Endodermal cell (in vitro differentiated cells): ENCODE data around the gene CADM1. TPM values are rescaled to one million over a fixed set of nuclear protein-coding genes. Genes with fewer than 3 reads are reported as not detected.

Experiments
- DNase-seq: peaks from one replicate; pipeline ENCODE4 v3.0.0-alpha.2; 2017
- H3K27ac ChIP-seq: 2 replicates; pipeline ENCODE4 v1.5.1; 2013; ENCODE audit warnings: mild to moderate bottlenecking, low read depth, low read length, moderate library complexity
- H3K27me3 ChIP-seq: 2 replicates; pipeline ENCODE4 v1.6.1; 2013; ENCODE audit warnings: mild to moderate bottlenecking, low read length, moderate library complexity; ENCODE audit not compliant: insufficient read depth, control insufficient read depth, poor library complexity, severe bottlenecking
- H3K36me3 ChIP-seq: 2 replicates; pipeline ENCODE4 v1.7.0; 2013; ENCODE audit warnings: mild to moderate bottlenecking, low read length, moderate library complexity; ENCODE audit not compliant: control insufficient read depth, insufficient read depth
- H3K4me1 ChIP-seq: one replicate; pipeline ENCODE4 v1.7.0; 2013; ENCODE audit warnings: low read length; ENCODE audit not compliant: control insufficient read depth, insufficient read depth
- H3K4me3 ChIP-seq: 2 replicates; pipeline ENCODE4 v1.5.1; 2013; ENCODE audit warnings: mild to moderate bottlenecking, low read length, moderate library complexity
- H3K9ac ChIP-seq: 2 replicates; pipeline ENCODE4 v1.6.1; 2013; ENCODE audit warnings: mild to moderate bottlenecking, low read length, moderate library complexity; ENCODE audit not compliant: poor library complexity, severe bottlenecking; ENCODE audit errors: extremely low read depth
- H3K9me3 ChIP-seq: 2 replicates; pipeline ENCODE4 v1.6.1; 2013; ENCODE audit warnings: mild to moderate bottlenecking, low read length, moderate library complexity; ENCODE audit not compliant: control insufficient read depth
- H3K27ac Mint-ChIP-seq: 2 replicates; pipeline ENCODE4 v1.8.0; 2020; ENCODE audit warnings: mixed read lengths
- H3K27me3 Mint-ChIP-seq: 2 replicates; pipeline ENCODE4 v1.8.0; 2021; ENCODE audit warnings: mild to moderate bottlenecking, mixed read lengths; ENCODE audit not compliant: insufficient read depth
- H3K36me3 Mint-ChIP-seq: 2 replicates; pipeline ENCODE4 v1.8.0; 2020; ENCODE audit warnings: low read depth, mixed read lengths
- H3K4me1 Mint-ChIP-seq: 2 replicates; pipeline ENCODE4 v1.8.0; 2020; ENCODE audit warnings: mixed read lengths
- H3K4me3 Mint-ChIP-seq: 2 replicates; pipeline ENCODE4 v1.8.0; 2020; ENCODE audit warnings: mild to moderate bottlenecking, moderate library complexity, mixed read lengths
- H3K9me3 Mint-ChIP-seq: 2 replicates; pipeline ENCODE4 v1.8.0; 2020; ENCODE audit warnings: mild to moderate bottlenecking, mixed read lengths
- WGBS, 2 experiments: methylation state at CpG; one replicate each; pipeline versions ENCODE4 v1.1.5 to v1.1.7; 2013; ENCODE audit warnings: missing lambda C conversion rate in 2 of 2, mixed read lengths in 1 of 2; ENCODE audit not compliant: insufficient coverage in 1 of 2, insufficient read length in 1 of 2; 5-methylcytosine and 5-hydroxymethylcytosine counted together
- total RNA-seq, 2 donors: library from RNA; stranded (reverse); fragmentation: NEBNext Ultra II Directional in 1 of 2; extraction: Animal tissue kit (Norgen Biotek cat#: 25700) in 1 of 2; gene quantifications; 2 replicates in 1 of 2; 3 replicates in 1 of 2; pipeline ENCODE4 v1.2.1, GENCODE V29; 2021
- TF ChIP-seq, protein P1 (sequence below): fragments of 200-600 bp; sonication (generic); conservative IDR thresholded peaks from 2 replicates; pipeline ENCODE4 v1.5.0; 2021; ENCODE audit warnings: antibody characterized with exemption, mild to moderate bottlenecking

CADM1 gene
- total RNA-seq, 2 donors from 2014 or later: 76.3 to 88.2 TPM

DNA sequence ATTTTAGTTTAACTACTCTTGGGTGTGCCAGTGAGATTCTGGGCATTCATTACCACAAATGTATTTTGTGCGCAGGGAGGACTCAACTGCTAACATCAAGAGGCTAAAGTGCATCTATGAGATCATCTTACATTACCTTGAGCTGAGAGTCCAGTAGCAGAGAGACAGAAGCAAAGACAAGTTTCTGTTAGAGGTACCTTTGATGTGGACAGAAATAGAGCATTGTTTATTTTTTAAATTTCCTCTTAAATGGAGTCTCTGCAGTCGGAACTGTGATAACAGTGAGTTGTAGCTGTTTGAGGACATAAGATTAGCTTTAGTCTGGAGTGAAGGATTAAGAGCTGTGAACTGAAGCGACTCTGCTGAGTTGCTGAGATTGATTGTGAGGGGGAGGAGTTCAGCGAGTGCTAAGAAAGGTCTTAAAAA, 297.0 kb downstream of the CADM1 start:
- Mint-ChIP-seq H3K36me3 (peaks cover 19% of the 10 kb centered on the region), H3K4me1 (peaks cover 47% of the 10 kb centered on the region), H3K9me3 (no peaks in the 10 kb centered on the region), H3K27me3 (no peaks in the 10 kb centered on the region), H3K4me3 (no peak overlapping the region), H3K27ac (no peak overlapping the region)
- H3K4me1 ChIP-seq: peaks cover 7% of the 10 kb centered on the region
- H3K4me3 ChIP-seq: peak overlapping the region; percentile 52
- H3K27me3 ChIP-seq: no peaks in the 10 kb centered on the region
- no peak overlapping the region for H3K9ac ChIP-seq
- no peak overlapping the region for H3K27ac ChIP-seq
- no peak for DNase-seq
- H3K36me3 ChIP-seq: peaks cover 7% of the 10 kb centered on the region
- 46 to 59% methylated on average over 4 of the region's 4 CpGs for WGBS, 2 experiments
- no peaks in the 10 kb centered on the region for H3K9me3 ChIP-seq
- TF ChIP-seq, protein P1, sequence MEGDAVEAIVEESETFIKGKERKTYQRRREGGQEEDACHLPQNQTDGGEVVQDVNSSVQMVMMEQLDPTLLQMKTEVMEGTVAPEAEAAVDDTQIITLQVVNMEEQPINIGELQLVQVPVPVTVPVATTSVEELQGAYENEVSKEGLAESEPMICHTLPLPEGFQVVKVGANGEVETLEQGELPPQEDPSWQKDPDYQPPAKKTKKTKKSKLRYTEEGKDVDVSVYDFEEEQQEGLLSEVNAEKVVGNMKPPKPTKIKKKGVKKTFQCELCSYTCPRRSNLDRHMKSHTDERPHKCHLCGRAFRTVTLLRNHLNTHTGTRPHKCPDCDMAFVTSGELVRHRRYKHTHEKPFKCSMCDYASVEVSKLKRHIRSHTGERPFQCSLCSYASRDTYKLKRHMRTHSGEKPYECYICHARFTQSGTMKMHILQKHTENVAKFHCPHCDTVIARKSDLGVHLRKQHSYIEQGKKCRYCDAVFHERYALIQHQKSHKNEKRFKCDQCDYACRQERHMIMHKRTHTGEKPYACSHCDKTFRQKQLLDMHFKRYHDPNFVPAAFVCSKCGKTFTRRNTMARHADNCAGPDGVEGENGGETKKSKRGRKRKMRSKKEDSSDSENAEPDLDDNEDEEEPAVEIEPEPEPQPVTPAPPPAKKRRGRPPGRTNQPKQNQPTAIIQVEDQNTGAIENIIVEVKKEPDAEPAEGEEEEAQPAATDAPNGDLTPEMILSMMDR: no peak

DNA sequence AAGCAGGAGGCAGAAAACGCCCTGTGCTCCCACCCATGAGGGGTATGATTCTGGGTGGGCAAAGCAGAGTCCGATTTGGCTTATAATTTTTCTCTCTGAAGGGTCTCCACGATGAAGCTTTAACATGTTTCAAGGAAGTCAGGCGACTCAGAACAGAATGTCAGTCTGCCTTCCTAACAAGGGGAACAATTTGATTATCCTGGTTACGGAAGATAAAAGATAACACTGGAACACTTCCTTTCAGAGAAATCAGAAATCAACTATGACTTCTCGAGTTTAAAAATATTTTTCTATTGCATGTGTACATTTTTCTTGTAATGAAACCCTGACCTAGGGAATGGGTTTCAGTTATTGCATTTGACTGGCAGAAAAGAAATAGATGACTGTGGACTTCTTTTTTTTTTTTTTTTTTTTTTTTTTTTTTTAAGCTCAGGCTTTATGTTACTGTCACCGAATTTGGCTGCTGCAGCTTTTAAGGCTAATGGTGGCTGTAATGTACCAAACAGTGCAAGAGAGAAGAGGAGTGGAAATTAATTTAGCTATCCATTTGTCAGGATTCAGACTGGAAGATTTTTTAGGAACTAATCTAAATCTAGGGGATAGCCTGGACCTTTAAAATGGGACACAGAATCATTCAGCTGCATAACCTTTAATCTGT, 297.7 kb downstream of the CADM1 start:
- no peak for DNase-seq
- Histone ChIP-seq H3K36me3 (peaks cover 7% of the 10 kb centered on the region), H3K27me3 (no peaks in the 10 kb centered on the region), H3K9ac (no peak overlapping the region), H3K9me3 (no peaks in the 10 kb centered on the region), H3K27ac (no peak overlapping the region), H3K4me3 (peak overlapping the region; percentile 52), H3K4me1 (peaks cover 7% of the 10 kb centered on the region)
- 84 to 89% methylated on average over 4 to 7 of the region's 7 CpGs for WGBS, 2 experiments
- TF ChIP-seq, protein P1: no peak
- Mint-ChIP-seq H3K27me3 (no peaks in the 10 kb centered on the region), H3K4me3 (no peak overlapping the region), H3K4me1 (peaks cover 42% of the 10 kb centered on the region), H3K27ac (no peak overlapping the region), H3K36me3 (peaks cover 13% of the 10 kb centered on the region), H3K9me3 (no peaks in the 10 kb centered on the region)

DNA sequence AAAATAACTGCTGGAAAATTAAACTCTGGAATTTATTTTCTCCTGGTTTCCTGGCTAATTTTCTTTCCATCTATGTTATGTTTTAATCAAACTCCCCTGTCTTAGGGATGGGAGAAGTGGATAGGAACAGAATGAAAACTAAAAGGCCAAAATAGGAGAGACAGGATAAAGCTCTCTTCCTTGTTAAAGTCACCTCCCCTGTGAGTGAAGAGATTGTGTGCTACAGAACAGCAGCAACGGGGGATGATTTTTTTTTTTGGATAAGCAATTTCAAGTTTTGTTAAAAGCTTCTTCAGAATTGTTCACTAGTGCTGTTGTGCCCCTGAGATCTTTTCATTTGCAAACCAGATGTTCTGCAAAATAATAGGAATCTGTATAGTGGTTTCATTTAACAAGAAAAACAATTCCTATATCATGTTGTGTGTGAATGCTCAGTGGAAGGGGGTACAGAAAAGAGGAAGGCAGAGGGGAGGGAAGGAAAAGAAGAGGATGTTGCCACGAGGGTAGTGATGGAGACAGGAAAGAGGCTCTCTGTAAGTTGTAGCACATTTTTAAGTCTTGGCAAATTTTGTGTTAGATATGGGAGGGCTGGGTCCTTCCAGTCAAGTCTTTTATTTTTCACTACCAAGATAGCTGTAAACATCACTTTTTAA, 301.2 kb downstream of the CADM1 start:
- Mint-ChIP-seq H3K36me3 (peaks cover 13% of the 10 kb centered on the region), H3K27me3 (no peaks in the 10 kb centered on the region), H3K4me1 (peaks cover 34% of the 10 kb centered on the region), H3K4me3 (no peak overlapping the region), H3K9me3 (no peaks in the 10 kb centered on the region), H3K27ac (no peak overlapping the region)
- Histone ChIP-seq H3K9ac (no peak overlapping the region), H3K27me3 (no peaks in the 10 kb centered on the region), H3K36me3 (peaks cover 18% of the 10 kb centered on the region), H3K27ac (no peak overlapping the region), H3K4me3 (no peak overlapping the region), H3K4me1 (peaks cover 5% of the 10 kb centered on the region), H3K9me3 (no peaks in the 10 kb centered on the region)
- WGBS, 2 experiments: 38 to 71% methylated on average over 1 to 2 of the region's 2 CpGs
- DNase-seq: no peak
- TF ChIP-seq, protein P1: no peak
